Neural progenitor cell (in vitro differentiated cells): ENCODE measurements around the gene AXL.

ENCODE experiments used
- EZH2phosphoT487 ChIP-seq: fragments of 200-600 bp; sonication (generic); IDR thresholded peaks from 2 replicates; pipeline ENCODE4 v1.6.1; 2017; ENCODE audit warnings: antibody characterized with exemption
- TF ChIP-seq, protein P1 (sequence below): fragments of 200-600 bp; sonication (generic); IDR thresholded peaks from 2 replicates; pipeline ENCODE4 v1.5.1; 2017; ENCODE audit warnings: antibody characterized with exemption, mild to moderate bottlenecking

- TF ChIP-seq, protein P1, sequence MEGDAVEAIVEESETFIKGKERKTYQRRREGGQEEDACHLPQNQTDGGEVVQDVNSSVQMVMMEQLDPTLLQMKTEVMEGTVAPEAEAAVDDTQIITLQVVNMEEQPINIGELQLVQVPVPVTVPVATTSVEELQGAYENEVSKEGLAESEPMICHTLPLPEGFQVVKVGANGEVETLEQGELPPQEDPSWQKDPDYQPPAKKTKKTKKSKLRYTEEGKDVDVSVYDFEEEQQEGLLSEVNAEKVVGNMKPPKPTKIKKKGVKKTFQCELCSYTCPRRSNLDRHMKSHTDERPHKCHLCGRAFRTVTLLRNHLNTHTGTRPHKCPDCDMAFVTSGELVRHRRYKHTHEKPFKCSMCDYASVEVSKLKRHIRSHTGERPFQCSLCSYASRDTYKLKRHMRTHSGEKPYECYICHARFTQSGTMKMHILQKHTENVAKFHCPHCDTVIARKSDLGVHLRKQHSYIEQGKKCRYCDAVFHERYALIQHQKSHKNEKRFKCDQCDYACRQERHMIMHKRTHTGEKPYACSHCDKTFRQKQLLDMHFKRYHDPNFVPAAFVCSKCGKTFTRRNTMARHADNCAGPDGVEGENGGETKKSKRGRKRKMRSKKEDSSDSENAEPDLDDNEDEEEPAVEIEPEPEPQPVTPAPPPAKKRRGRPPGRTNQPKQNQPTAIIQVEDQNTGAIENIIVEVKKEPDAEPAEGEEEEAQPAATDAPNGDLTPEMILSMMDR: no peak
- no peak for TF ChIP-seq EZH2phosphoT487
Measured at GRCh38 chr19:41203371-41203770, 15.7 kb upstream of the AXL start.
